Measurements from ENCODE around the gene CASTOR1. TPM values are rescaled to one million over a fixed set of nuclear protein-coding genes. Genes with fewer than 3 reads are reported as not detected.

CASTOR1 gene
- total RNA-seq, 1 donor from 2014 or later, result 17.2 TPM

DNA sequence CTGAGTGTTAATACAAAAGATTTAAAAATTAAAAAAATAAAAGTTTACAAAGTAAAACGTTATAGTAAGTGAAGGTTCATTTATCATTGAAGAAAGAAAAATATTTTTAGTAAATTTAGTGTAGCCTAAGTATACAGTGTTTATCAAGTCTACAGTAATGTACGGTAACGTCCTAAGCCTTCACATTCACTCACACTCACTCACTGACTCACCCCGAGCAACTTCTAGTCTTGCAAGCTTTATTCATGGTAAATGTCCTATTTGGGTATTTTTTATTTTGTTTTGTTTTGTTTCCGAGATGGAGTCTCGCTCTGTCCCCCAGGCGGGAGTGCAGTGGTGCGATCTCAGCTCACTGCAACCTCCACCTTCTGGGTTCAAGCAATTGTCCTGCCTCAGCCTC, 8.8 kb downstream of the CASTOR1 start:
- Mint-ChIP-seq H3K27ac (ENCODE audit: unreplicated experiment) (no peak overlapping the region), H3K9me3 (ENCODE audit: unreplicated experiment) (no peaks in the 10 kb centered on the region), H3K36me3 (ENCODE audit: low read depth, unreplicated experiment) (peaks cover 3% of the 10 kb centered on the region), H3K4me1 (ENCODE audit: unreplicated experiment) (peaks cover 11% of the 10 kb centered on the region), H3K4me3 (ENCODE audit: unreplicated experiment) (no peak overlapping the region), H3K27me3 (ENCODE audit: unreplicated experiment) (peaks cover 10% of the 10 kb centered on the region)
- DNase-seq (ENCODE audit: low spot score), result no peak
- TF ChIP-seq, protein P1, sequence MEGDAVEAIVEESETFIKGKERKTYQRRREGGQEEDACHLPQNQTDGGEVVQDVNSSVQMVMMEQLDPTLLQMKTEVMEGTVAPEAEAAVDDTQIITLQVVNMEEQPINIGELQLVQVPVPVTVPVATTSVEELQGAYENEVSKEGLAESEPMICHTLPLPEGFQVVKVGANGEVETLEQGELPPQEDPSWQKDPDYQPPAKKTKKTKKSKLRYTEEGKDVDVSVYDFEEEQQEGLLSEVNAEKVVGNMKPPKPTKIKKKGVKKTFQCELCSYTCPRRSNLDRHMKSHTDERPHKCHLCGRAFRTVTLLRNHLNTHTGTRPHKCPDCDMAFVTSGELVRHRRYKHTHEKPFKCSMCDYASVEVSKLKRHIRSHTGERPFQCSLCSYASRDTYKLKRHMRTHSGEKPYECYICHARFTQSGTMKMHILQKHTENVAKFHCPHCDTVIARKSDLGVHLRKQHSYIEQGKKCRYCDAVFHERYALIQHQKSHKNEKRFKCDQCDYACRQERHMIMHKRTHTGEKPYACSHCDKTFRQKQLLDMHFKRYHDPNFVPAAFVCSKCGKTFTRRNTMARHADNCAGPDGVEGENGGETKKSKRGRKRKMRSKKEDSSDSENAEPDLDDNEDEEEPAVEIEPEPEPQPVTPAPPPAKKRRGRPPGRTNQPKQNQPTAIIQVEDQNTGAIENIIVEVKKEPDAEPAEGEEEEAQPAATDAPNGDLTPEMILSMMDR (IDR thresholded peaks at IDR 0.05; ENCODE audit: unreplicated experiment), result no peak

DNA sequence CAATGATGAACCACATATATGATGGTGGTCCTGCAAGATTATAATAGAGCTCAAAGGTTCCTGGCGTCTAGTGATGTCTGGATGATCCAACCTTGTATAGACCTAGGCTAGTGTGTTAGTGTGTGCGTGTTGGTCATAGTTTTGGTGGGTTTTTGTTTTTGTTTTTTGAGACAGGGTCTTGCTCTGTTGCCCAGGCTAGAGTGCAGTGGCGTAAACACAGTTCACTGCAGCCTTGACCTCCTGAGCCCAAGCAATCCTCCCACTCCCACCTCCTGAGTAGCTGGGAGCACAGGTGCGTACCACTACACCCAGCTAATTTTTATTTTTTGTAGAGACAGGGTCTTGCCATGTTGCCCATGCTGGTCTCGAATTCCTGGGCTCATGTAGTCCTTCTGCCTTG, 9.4 kb downstream of the CASTOR1 start:
- Mint-ChIP-seq H3K27me3 (ENCODE audit: unreplicated experiment) (peaks cover 10% of the 10 kb centered on the region), H3K27ac (ENCODE audit: unreplicated experiment) (no peak overlapping the region), H3K36me3 (ENCODE audit: low read depth, unreplicated experiment) (peaks cover 2% of the 10 kb centered on the region), H3K9me3 (ENCODE audit: unreplicated experiment) (no peaks in the 10 kb centered on the region), H3K4me1 (ENCODE audit: unreplicated experiment) (peaks cover 11% of the 10 kb centered on the region), H3K4me3 (ENCODE audit: unreplicated experiment) (no peak overlapping the region)
- DNase-seq (ENCODE audit: low spot score), result no peak
- TF ChIP-seq, protein P1 (IDR thresholded peaks at IDR 0.05; ENCODE audit: unreplicated experiment), result no peak

DNA sequence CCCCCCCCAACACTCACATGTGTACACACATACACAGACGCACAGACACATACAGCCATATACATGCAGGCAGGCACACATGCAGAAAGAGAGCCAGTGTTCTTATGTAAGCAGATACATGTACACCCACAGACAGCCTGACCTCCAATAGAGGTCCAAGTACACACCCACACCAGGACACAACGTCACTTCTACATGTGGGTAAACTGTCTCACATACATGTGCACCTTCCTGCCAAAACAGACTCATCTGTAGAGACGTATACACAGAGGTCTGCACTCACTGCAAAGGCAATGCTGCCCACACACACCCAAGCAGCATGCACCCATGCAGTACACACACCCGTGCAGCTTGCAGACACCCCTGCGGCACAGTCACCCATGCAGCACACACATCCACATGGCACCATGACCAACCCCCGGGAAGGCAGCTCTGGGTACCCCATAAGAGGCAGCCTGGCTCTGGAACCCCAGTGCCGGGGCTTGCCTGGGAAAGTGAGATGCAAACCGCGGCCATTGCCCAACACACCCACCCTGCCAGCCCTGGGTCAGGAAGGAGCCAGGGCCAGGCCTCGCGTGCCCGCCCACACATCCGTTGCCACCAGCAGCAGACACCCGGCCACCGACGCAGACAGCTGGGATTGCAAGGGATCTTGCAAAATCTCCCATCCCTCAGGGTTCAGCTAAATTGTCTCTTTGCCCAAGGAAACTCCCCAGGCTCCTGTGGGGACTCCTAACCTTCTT, 10.1 kb downstream of the CASTOR1 start:
- H3K36me3 Mint-ChIP-seq (ENCODE audit: low read depth, unreplicated experiment), result no peaks in the 10 kb centered on the region
- no peaks in the 10 kb centered on the region for H3K9me3 Mint-ChIP-seq (ENCODE audit: unreplicated experiment)
- H3K27ac Mint-ChIP-seq (ENCODE audit: unreplicated experiment), result no peak overlapping the region
- TF ChIP-seq, protein P1 (IDR thresholded peaks at IDR 0.05; ENCODE audit: unreplicated experiment), result no peak
- no peak overlapping the region for H3K4me3 Mint-ChIP-seq (ENCODE audit: unreplicated experiment)
- peaks cover 11% of the 10 kb centered on the region for H3K4me1 Mint-ChIP-seq (ENCODE audit: unreplicated experiment)
- no peak for DNase-seq (ENCODE audit: low spot score)
- H3K27me3 Mint-ChIP-seq (ENCODE audit: unreplicated experiment), result peaks cover 10% of the 10 kb centered on the region

DNA sequence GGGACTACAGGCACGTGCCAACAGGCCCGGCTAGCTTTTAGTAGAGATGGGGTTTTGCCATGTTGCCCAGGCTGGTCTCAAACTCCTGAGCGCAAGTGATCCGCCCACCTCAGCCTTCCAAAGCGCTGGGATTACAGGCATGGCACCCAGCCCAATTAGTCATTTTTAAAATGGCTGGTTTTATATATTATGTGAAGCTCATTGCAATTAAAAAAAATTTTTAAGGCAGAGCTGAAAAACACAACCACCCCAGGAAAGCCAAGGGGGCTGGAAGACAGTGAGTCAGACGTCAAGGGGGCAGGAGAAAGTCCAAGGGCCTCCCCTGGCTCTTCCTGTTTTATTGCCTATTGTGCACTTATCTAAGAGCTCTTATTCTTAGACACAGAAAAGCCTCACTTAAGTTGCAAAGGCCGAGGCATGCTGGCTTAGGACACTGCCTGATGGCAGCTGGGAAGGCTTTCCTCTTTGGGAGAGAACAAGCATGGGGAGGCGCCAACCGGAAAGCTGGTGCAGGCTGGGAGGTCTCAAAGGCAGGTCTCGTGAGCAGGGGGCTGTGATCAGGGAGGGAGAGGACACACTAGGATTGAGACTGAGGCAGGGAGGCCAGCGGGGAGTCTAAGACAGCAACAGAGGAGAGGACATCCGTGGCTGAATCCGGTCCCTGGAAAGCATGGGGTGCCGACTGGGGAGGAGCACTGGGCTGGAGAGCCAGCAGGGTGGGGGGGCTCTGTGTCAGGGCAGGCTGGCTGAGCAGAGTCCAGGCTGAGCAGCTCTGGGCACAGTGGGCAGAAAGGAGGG, 11.6 kb downstream of the CASTOR1 start:
- no peak overlapping the region for H3K27ac Mint-ChIP-seq (ENCODE audit: unreplicated experiment)
- TF ChIP-seq, protein P1 (IDR thresholded peaks at IDR 0.05; ENCODE audit: unreplicated experiment), result no peak
- no peaks in the 10 kb centered on the region for H3K9me3 Mint-ChIP-seq (ENCODE audit: unreplicated experiment)
- H3K36me3 Mint-ChIP-seq (ENCODE audit: low read depth, unreplicated experiment), result no peaks in the 10 kb centered on the region
- peaks cover 10% of the 10 kb centered on the region for H3K27me3 Mint-ChIP-seq (ENCODE audit: unreplicated experiment)
- peak overlapping the region; percentile 18 for H3K4me3 Mint-ChIP-seq (ENCODE audit: unreplicated experiment)
- peaks cover 11% of the 10 kb centered on the region for H3K4me1 Mint-ChIP-seq (ENCODE audit: unreplicated experiment)
- DNase-seq (ENCODE audit: low spot score), result no peak

DNA sequence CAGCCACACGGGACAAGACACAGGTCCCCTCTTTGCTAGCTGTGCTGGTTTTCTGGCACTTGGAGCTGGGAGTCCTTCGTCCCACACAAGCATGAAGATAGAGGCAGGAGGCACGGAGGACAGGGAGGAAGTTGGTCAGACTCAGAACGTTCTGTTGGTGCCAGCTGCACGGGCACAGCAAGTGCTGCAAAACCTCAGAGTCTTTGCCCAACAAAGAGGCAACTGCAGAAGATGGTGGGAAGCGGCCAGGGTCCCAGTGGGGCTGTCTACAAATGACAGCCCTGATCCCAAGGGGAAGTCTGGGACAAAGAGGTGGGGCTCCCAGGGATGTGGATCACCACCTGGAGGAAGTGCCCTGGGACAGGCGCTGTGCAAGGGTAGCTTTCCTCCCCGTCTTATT, 13.3 kb downstream of the CASTOR1 start:
- Mint-ChIP-seq H3K36me3 (ENCODE audit: low read depth, unreplicated experiment) (no peaks in the 10 kb centered on the region), H3K9me3 (ENCODE audit: unreplicated experiment) (no peaks in the 10 kb centered on the region), H3K4me3 (ENCODE audit: unreplicated experiment) (no peak overlapping the region), H3K4me1 (ENCODE audit: unreplicated experiment) (peaks cover 11% of the 10 kb centered on the region), H3K27me3 (ENCODE audit: unreplicated experiment) (peaks cover 13% of the 10 kb centered on the region), H3K27ac (ENCODE audit: unreplicated experiment) (no peak overlapping the region)
- DNase-seq (ENCODE audit: low spot score), result no peak
- TF ChIP-seq, protein P1 (IDR thresholded peaks at IDR 0.05; ENCODE audit: unreplicated experiment), result no peak
